Measurements from ENCODE around the gene PLA2R1.

PLA2R1 gene

GRCh38 chr2:159933727-159934049 is 128.7 kb downstream of the PLA2R1 start:
- DNase-seq (ENCODE audit: low read depth): no peak

- no peak for DNase-seq (ENCODE audit: low read depth)
Measured at GRCh38 chr2:159933040-159933726, 129.2 kb downstream of the PLA2R1 start.

- no peak for DNase-seq (ENCODE audit: low read depth)
Measured at GRCh38 chr2:159926695-159927094, 135.7 kb downstream of the PLA2R1 start.

- no peak for DNase-seq (ENCODE audit: low read depth)
Measured at GRCh38 chr2:159925975-159926374, 136.4 kb downstream of the PLA2R1 start.

- DNase-seq (ENCODE audit: low read depth): no peak
Measured at GRCh38 chr2:159922563-159922962, 139.9 kb downstream of the PLA2R1 start.

- peak; percentile 69 for DNase-seq (ENCODE audit: low read depth)
Measured at GRCh38 chr2:159921752-159922404, 140.5 kb downstream of the PLA2R1 start.

- no peak for DNase-seq (ENCODE audit: low read depth)
Measured at GRCh38 chr2:159916511-159916910, 145.9 kb downstream of the PLA2R1 start.

GRCh38 chr2:159913900-159914299 is 148.5 kb downstream of the PLA2R1 start:
- no peak for DNase-seq (ENCODE audit: low read depth)

- no peak for DNase-seq (ENCODE audit: low read depth)
Measured at GRCh38 chr2:159912580-159912979, 149.8 kb downstream of the PLA2R1 start.

- DNase-seq (ENCODE audit: low read depth): no peak
Measured at GRCh38 chr2:159910951-159911350, 151.5 kb downstream of the PLA2R1 start.

- DNase-seq (ENCODE audit: low read depth): no peak
Measured at GRCh38 chr2:159908623-159909022, 153.8 kb downstream of the PLA2R1 start.

GRCh38 chr2:159907909-159908308 is 154.5 kb downstream of the PLA2R1 start:
- no peak for DNase-seq (ENCODE audit: low read depth)

- DNase-seq (ENCODE audit: low read depth): no peak
Measured at GRCh38 chr2:159905926-159906714, 156.3 kb downstream of the PLA2R1 start.

GRCh38 chr2:159904959-159905305 is 157.5 kb downstream of the PLA2R1 start:
- DNase-seq (ENCODE audit: low read depth): no peak

- DNase-seq (ENCODE audit: low read depth): peak; percentile 71
Measured at GRCh38 chr2:159904127-159904958, 158.1 kb downstream of the PLA2R1 start, which contains the start of gene LY75. Gene LY75, minus strand, starts transcription at chr2:159904756.

- peak; percentile 12 for DNase-seq (ENCODE audit: low read depth)
Measured at GRCh38 chr2:159903443-159904126, 158.8 kb downstream of the PLA2R1 start.

- DNase-seq (ENCODE audit: low read depth): no peak
Measured at GRCh38 chr2:159902722-159903121, 159.7 kb downstream of the PLA2R1 start.

GRCh38 chr2:159900343-159900742 is 162.1 kb downstream of the PLA2R1 start:
- DNase-seq (ENCODE audit: low read depth): no peak

- DNase-seq (ENCODE audit: low read depth): no peak
Measured at GRCh38 chr2:159898441-159898840, 164.0 kb downstream of the PLA2R1 start.

GRCh38 chr2:159897720-159898119 is 164.7 kb downstream of the PLA2R1 start:
- DNase-seq (ENCODE audit: low read depth): no peak

- DNase-seq (ENCODE audit: low read depth): no peak
Measured at GRCh38 chr2:159897081-159897480, 165.3 kb downstream of the PLA2R1 start.
